Stimulated activated CD4-positive, alpha-beta T cell treated with anti-CD3 and anti-CD28 coated beads, TNF-alpha, amount 100 ng/mL, for 48 hours (primary cell): ENCODE data around the gene CPOX.

Experiments
- DNase-seq, 3 donors: peaks; one replicate each; pipeline ENCODE4 v3.0.0-alpha.2; 2020; ENCODE audit warnings: low read depth in 3 of 3

CPOX gene

DNA sequence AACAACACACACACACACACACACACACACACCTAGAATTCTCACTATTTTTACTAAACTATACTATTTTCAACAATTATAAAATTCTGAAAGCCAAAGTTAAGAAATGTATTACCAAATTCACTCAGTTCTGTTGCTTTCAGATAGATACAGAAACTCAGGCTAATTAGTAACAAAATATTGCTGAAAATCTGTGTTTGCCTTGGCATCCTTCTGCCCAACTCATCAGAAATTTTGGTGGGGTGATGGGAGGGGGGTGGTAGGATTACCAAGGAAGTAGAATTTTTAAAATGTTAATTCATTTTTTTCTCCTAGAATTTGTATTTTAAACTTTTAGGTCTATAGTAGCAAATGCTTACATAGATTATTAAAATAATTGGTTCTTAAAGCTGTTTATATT, 2.7 kb upstream of the CPOX start:
- DNase-seq: no peak

DNA sequence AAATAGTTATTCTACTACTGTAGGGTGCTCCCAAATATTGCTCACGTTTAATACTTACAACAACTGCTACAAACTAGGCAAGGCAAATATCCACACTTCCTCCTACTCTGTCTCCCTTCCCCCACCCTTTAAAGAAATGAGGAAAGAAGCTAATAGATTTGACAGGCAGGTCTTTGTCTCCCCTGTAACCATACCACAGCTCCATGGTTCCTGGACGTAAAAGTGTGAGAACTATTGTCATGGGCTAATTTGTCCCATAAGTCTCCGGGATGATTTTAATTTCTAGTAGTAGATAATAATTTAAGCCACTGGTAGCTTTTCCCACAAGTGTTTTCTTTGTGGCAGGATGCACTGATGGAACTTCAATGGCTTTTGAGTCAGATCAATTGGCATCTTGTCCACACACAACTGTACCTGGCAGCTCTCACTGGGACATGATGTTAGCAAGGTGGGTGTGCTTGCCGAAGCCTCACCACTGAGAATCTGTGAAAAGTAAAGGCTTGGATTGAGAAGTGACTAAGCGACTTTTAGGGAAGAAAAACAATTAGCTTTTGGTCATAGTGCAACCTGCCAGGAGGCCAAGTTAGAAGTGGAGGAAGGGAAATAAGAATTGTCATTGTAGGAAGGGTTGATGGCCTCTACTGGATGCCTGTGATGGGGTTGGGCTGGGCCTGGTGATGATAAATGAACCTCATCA, 1.4 kb upstream of the CPOX start:
- DNase-seq: no peak

DNA sequence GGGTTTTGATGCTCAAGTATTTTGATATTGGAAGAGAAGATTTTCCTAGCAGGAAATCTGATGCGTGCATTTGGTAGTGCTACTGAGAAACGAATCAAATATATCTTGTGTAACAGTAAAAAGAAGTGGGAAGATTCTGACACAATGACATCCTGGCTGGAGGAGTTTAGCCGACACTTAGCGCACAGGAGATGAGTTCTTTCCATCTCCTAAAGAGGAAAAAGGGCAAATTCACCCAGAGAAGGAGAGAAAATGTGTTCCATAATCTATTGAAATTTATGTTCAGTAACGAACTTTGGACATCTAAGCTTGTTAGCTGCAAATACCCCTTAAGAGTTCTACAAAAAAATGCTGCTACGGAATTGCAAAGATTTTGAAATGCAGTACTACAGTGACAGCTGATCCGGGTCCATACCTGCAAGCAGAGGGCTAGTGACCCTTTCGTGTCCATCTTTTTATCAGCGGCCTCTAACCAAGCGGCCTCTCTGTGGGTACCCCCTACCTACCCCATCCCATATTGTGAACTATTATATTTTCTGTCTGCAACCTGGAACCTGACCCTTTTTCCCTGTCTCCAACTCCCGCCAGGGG, 971 bp downstream of the CPOX start:
- no peak for DNase-seq

DNA sequence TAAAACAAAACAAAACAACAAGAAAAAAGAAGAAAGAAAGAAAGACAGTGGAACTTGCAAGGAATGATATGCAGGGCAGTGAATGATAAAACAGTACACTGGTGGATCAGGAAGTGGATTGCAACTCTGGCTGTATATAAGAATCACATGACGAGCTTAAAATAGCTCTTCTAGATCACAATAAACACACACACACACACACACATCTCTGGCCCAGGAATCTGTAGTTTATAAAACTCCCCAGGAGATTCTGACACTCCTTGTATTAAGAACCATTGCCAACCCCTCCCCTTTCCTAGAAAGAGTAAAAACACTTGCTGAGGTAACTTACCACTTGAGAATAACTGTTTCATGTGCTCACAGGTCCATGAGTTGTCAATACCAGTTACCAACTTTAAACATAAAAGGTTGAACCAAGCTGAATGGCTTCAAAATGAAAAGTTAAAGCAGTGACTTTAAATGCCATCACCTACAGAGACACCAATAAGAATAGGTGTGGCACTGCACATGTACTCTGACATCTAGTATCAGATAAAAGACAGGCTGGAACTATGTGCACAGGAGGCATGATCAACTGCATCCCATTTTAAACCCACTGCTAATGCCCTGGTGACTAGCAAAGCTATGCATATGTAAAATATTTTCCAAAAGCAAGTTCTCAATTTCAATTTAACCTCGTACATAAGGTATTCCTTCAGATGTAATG, 3.9 kb downstream of the CPOX start:
- DNase-seq: no peak

DNA sequence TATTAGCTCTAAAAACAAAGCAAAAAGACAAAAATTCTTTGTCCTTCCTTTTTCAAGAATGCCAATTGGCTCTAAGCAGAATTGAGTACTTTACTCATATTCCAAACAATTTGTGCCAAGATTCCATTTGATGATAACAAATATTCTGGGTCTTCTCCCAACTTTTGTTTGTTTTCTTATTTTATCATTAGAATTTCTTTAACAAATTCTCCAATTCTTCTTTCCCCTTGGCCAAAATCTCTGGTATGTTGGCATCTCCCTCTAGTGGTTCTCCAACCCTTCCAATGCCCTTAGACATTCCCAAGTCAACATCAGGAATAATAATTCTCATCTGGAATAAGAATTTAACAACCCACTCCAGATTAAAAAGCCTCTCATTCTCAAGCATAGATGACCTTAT, 5.3 kb downstream of the CPOX start:
- no peak for DNase-seq

DNA sequence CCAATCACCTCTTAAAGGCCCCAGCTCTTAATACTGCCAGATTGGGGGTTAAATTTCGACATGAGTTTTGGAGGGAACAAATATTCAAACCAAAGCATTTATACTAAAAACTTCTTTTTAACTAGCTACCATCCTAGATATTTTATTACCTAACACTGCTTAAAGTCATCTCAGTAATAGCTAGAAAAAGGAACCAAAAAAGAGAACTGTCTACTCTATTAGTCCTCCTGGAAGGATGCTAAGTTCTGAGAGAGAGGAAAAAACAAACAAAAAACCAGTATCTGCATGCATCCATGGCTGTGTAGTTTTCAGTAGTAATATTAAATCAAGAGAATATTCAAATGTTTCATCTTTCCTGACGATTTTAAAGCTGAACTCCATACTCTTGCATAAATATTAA, 5.8 kb downstream of the CPOX start:
- no peak for DNase-seq

DNA sequence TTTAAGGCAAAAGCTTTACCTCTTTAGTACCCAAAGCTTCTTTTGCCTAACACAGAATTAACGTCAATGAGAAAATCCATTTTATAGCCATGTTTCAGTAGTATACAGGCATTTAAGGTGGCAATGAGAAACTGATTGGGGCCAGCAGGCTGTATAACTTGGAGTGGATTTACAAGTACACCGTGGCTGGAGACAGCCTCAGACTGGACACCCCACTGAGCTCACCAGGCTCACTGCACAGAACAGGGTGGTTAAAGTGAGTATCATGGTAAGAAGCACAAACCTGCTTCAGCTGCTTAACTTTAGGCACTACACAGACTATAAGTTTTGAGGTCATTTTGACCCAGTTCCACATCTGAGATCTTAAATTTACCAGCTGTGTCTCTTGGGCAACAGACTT, 8.9 kb downstream of the CPOX start:
- no peak for DNase-seq

DNA sequence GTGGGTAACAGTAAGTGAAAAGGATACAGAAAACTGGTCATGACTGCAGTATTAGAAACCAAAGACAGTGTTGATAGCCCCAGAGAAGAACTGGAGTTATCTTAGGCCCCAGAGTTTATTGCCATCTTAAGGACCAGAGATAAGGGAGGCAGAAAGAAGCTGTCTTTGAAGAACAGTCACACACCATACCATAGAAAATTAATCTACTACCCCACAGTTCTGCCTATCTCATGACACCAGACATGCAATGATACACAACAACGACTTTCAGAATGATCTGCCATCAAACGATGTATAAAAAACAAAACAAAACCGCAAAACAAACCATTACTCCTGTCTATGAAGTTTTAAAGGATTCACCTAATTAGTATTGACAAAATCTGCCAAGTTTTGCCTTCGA, 9.6 kb downstream of the CPOX start:
- DNase-seq: no peak

DNA sequence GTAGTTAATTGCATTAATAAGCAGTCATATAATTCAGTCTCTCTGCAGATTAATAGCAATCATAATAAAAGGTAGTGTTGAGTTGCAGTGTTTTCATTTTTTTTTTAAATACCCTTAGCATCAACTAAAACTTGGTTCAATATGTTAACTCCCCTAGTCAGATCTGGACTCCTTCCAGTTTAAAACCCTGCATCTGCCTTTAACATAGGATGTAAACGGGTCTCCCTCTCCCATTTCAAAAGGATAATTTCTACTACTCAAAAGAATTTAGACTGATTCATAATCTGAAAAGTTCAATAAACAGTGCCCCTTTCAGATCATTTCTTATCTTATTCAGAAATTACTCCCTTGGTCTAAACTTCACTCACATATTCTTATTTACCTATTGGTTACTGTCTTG, 11.4 kb downstream of the CPOX start:
- no peak for DNase-seq

DNA sequence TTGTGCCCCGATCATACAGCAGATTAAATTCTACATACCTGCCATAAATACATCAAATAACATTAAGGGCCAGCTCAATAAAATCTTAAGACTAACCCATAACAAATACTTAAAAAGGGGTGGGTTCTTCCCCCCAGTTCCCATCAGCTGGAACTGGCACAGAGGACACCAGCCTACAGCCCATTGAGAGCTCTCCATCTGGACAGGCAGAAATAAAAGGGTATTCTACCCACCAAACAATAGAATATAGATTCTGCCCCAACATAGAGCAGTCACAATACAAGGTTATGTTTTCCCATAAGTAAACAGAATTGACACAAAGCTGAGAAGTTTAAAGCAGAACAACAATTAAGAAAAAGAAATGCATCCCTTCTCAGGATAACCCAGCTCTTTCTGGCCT, 11.9 kb downstream of the CPOX start:
- DNase-seq: no peak

DNA sequence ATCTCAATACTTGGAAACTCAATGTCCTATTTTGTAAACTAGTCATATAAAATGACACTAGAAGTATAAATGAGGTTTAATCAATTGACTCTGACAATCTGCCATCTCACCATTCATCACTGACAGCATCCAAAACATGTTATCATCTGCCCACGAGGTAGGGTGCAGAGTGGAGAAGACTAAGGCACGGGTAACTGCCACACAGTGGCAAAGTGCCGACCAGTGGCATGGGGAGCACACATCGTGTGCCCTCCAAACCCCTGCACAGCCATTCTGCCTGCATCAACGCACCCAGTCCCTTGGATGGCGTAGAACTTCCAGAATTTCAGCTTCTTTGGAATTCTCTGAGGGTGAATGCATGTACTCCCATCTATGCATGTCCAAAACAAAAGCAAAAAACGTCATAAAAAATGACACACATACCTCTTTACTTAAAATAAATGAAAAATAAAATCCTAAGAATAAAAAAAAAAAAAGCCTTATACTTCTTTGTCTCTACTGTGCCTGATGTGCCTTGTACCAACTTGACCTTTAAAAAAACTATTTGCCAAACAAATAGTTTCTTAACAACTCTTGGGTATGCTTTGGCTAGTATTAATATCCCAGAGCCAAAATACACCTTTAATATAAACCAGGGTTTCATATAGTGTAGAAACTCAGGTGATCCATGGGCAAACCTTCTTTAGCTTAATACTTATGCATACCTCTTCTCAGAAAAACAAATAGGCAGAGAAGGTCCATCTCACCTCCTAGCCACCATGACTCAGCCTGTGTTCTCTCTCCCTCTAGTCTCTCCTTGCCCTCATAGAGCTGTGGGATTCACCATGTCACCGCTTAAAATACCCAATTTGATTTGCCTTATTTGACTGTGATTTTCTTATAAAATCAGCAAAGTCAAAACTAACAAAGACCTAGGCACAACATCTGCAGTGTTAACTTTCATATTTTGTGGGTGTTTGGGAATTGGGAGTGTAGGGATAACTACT, 12.7 kb downstream of the CPOX start:
- DNase-seq: no peak

DNA sequence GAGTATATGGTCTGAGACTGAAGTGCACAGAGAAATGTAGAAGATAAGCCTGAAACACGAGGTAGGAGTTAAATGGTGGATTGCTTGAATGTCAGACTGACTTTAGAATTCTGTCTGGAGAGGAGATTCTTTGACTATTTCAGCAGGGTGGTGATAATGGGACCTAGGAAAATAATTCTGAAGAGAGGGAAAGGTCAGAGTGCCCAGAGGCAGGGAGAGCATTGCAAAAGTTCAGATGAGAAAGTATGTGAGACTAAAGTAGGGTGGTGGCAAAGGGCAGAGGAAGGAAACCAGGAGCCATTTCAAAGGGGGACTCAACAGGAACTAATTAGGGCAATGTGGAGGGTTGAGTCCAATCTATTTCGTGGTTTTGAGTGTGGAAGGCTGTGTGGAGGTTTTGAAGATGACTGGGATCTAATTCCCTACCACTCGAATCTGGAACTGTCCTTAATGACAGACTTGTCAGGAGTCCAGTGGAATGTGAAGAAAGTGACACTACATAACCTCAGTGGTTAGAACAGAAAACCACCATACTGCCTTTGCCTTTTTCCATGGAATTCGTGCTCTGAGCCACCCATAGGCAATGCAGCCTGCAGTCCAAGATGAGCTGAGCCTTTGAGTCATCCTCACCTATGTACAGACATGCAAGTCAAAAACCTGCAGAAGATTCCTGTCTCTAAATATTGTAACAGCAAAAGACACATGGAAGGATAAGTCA, 16.1 kb downstream of the CPOX start:
- no peak for DNase-seq

DNA sequence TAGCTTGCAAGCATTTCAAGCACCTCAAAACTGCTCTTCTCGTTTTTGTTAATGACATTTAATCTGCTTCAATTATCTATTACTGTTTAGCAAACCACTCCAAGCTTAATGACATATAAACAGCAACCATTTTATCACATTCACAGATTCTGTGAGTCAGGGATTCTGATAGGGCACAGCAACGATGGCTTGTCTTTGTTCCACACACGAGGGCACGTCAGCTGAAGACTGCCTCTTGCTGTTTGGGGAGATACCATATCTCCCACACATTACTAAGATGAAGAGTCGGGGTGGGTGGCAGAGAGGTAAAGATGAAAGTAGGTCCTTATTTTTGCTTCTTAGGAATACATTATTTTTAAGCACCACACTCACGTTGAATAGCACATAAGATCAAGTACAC, 19.3 kb downstream of the CPOX start:
- DNase-seq: no peak

DNA sequence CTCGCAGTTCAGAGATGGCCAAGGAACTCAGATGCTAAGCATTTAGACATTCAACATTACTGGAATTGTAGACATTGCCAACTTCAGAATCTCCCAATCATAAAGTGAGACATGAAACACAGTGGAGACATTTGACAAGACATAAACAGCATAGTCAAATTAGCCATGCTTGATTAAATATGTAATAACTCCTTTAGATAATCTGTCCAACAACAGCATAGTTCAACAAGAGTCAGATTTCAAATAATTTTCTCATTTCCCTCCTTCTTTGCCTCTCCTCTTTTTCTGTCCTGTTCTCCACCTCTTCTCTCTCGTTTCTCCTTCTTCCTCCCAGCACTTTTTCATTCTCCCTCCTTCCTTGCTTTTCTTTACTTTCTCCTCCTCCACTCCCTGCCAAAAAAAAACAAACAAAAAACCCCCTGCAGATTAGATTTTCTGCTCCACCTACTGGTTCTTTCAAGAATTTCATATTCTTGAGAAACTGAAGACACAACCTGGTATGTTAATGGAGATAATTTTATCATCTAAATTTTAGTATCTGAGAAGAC, 20.2 kb downstream of the CPOX start:
- DNase-seq: no peak

DNA sequence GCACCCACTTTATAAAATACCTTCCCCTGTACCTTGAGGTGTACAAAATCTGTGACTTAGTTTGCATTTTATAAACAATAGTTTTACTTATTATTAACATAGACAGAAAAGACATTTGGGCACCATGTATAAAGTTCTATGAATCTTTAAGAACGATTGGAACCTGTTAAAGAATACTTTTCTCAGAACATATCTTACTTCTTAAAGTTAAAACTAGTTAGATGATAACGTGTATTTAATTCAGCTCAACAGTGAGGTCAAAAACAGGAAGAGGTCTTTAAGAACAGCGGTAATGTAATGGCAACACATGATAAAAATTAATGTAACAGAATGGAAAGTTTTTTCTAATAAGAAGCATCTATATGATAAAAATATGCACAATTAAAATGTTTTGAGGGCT, 25.0 kb downstream of the CPOX start:
- DNase-seq: no peak

DNA sequence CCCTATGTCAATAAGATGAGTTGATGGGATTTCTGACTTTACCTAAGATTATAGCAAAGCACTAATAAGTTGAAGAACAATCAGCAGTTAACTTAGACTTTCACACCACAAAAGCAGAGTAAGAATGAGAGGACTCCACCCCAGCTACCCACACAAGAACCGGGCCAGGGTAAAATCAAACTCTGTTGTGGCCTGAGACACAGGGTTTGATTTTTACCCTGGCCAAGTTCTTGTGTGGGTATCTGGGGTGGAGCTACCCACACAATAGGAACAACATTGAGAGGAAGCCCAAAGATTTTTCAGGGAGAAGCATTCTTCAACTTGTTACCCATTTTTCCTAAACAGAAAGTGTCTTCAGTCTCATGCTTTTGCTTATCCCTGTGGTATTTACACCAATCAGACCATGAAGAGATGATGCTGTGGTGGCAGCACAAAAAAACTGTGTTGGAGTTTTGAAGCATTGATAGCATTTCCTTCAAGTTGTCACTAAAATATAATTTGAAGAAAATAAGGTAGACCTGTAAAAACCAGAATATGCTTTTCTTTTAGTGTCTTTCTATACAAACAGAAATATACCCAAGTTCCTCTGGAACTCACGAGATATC, 25.6 kb downstream of the CPOX start:
- DNase-seq: no peak

DNA sequence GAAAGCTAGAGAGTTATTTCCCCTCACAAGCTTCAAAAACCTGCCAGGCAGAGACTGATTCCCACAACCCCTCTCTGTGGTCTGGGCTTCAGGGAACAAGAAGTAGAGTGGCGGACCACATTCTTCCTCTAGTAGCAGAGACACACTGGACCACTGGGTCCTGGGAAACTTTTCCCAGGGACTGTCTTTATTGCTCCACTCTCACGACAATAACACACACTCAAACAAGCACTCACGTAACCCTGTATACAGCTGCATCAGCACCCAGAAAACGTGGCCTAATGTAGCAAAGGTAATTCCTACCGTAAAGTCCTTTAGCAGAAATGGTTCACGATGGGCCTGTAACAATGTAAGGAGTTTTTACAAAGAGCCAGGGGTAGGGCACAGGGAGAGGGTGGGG, 27.6 kb downstream of the CPOX start:
- DNase-seq: no peak

DNA sequence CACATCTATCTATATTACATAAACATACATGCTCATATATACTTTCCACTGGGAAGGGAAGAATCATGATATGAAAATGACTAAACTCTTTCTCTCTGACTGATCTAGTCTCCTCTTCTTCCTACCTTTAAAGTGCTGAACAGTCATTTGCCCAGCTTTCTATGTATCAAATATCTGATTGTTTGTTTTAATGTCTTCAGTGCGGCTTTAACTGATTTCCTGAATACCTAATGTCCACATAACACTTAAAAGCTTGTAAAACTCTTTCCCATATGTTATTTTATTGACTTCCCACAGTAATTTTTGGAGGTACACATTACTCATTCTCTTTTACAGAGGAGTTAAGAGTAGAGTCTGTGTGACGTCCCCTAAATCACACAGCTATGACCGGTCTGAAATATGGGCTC, 28.2 kb downstream of the CPOX start:
- DNase-seq: no peak

DNA sequence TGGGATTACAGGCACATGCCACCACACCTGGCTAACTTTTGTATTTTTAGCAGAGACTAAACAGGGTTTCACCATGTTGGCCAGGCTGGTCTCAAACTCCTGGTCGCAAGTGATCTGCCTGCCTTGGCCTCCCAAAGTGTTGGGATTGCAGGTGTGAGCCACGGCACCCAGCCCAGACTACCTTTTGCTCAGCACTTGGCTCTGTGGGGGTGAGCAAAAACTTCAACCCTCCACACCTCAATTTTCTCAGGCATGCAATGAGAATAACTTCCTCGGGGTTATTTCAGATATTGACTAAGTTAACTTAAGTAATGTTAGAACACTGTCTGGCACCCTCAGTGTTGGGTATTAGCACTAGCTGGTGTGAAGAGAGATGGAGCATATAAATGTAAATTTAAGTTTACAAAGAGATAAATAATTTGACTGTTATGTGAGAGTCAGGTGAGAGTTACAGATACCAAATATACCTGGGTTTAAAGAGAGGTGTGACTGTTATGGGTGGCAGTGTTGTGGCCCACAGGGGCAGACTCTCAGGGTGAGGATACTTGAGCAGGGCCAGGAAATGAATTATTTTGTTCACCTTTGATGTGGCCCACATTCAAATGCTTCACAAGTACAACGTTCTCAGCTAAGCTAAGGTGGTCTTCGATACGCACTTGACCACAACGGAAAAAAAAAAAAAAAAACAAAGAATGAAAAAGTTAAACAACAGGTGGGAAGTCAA, 29.0 kb downstream of the CPOX start:
- DNase-seq: no peak

DNA sequence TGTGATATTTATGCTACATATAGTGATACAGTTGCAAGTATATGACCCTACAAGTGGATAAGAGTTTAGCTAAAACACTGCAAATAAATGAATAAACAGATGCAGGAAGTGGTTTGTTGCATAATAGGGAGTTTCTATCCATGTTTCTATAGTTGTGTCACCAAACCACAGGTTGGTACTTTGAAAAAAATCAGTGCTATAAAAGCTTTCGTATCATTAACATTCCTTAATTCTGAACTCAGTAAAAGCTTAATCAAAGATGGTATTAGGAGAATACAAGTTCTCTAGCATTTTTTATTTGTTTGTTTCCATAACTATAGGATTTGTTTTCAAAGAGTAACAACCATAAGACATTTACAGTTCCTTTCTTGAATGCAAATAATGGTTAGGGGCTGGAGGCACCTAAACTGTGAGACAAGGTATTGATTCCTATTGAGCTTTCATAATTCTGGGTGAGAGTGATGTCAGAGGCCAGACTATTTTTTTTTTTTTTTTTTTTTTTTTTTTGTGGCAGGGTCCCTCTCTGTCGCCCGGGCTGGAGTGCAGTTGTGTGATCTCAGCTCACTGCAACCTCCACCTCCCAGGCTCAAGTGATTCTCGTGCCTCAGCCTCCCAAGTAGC, 29.6 kb downstream of the CPOX start:
- no peak for DNase-seq
